IMR-90 (cell line): ENCODE measurements around the gene PPP1R9B. TPM values are rescaled to one million over a fixed set of nuclear protein-coding genes. Genes with fewer than 3 reads are reported as not detected.

Experiments used
- ATAC-seq: fragments of 200-7000 bp; cut with Tn5 transposase; 2 replicates; pipeline ENCODE4 v1.9.1; 2020; ENCODE audit warnings: low read depth, mild to moderate bottlenecking, moderate library complexity
- BruUV-seq: library from RNA; stranded (reverse); fragments of 400-500 nt; replicated peaks from 2 replicates; lab custom pipeline; 2021; lab: Mats Ljungman, UMichigan
- CTCF ChIA-PET: fragments of 300-600 bp; formaldehyde crosslinking; extraction: SDS; loops from one replicate; lab custom pipeline; 2021; ENCODE audit warnings: antibody characterized with exemption; lab: Yijun Ruan, JAX
- POLR2A ChIA-PET: fragments of 300-600 bp; sonication (Branson Sonifier 250); formaldehyde crosslinking; loops from one replicate; lab custom pipeline; 2022; ENCODE audit warnings: antibody characterized with exemption; ENCODE audit not compliant: unreplicated experiment; lab: Charles Lee
- DNase-seq: peaks from one replicate; pipeline ENCODE4 v3.0.0; 2013
- H2AFZ ChIP-seq: replicated peaks from 2 replicates; pipeline ENCODE3; 2013; ENCODE audit warnings: low read length, mild to moderate bottlenecking; ENCODE audit not compliant: poor library complexity
- H2AK5ac ChIP-seq: 2 replicates; pipeline ENCODE4 v1.6.1; 2013; ENCODE audit warnings: low read depth, low read length, inconsistent platforms
- H2AK9ac ChIP-seq: replicated peaks from 2 replicates; pipeline ENCODE3; 2013; ENCODE audit warnings: mild to moderate bottlenecking, low read depth, low read length, moderate library complexity; ENCODE audit not compliant: poor library complexity
- H2BK120ac ChIP-seq: 2 replicates; pipeline ENCODE4 v1.6.1; 2013; ENCODE audit warnings: low read depth, low read length, inconsistent platforms
- H2BK15ac ChIP-seq: 3 replicates; pipeline ENCODE4 v1.6.1; 2013; ENCODE audit warnings: low read depth, low read length, inconsistent platforms
- H2BK20ac ChIP-seq: 2 replicates; pipeline ENCODE4 v1.6.1; 2013; ENCODE audit warnings: low read depth, mild to moderate bottlenecking, inconsistent platforms, low read length, moderate library complexity
- H2BK5ac ChIP-seq: 2 replicates; pipeline ENCODE4 v1.6.1; 2013; ENCODE audit warnings: mild to moderate bottlenecking, low read depth, low read length, inconsistent platforms; ENCODE audit not compliant: poor library complexity, severe bottlenecking
- H3K14ac ChIP-seq: replicated peaks from 2 replicates; pipeline ENCODE4 v1.6.1; 2013; ENCODE audit warnings: low read depth, low read length, inconsistent platforms
- H3K18ac ChIP-seq: 2 replicates; pipeline ENCODE4 v1.6.1; 2013; ENCODE audit warnings: low read depth, low read length, control low read depth
- H3K23ac ChIP-seq: 2 replicates; pipeline ENCODE4 v1.6.1; 2013; ENCODE audit warnings: low read depth, low read length, inconsistent platforms
- H3K27ac ChIP-seq: 2 replicates; pipeline ENCODE4 v1.5.1; 2013; ENCODE audit warnings: mild to moderate bottlenecking, control low read depth, low read length; ENCODE audit not compliant: insufficient read depth
- H3K27me3 ChIP-seq: 2 replicates; pipeline ENCODE4 v1.6.1; 2013; ENCODE audit warnings: low read length; ENCODE audit not compliant: control insufficient read depth, insufficient read depth
- H3K36me3 ChIP-seq: 2 replicates; pipeline ENCODE4 v1.6.1; 2013; ENCODE audit warnings: low read length, mixed read lengths; ENCODE audit not compliant: control insufficient read depth, insufficient read depth
- H3K4ac ChIP-seq: 2 replicates; pipeline ENCODE4 v1.6.1; 2013; ENCODE audit warnings: low read depth, low read length, inconsistent platforms
- H3K4me1 ChIP-seq: 2 replicates; pipeline ENCODE4 v1.6.1; 2013; ENCODE audit warnings: low read length, mixed read lengths; ENCODE audit not compliant: control insufficient read depth, insufficient read depth
- H3K4me2 ChIP-seq: 2 replicates; pipeline ENCODE4 v1.6.1; 2013; ENCODE audit warnings: low read depth, mild to moderate bottlenecking, control low read depth, low read length, moderate library complexity
- H3K4me3 ChIP-seq: 2 replicates; pipeline ENCODE4 v1.5.1; 2013; ENCODE audit warnings: low read depth, mild to moderate bottlenecking, control low read depth, low read length, moderate library complexity; ENCODE audit not compliant: insufficient read depth
- H3K56ac ChIP-seq: 2 replicates; pipeline ENCODE4 v1.6.1; 2013; ENCODE audit warnings: low read length, inconsistent platforms; ENCODE audit not compliant: insufficient read depth; ENCODE audit errors: extremely low read depth
- H3K79me1 ChIP-seq, 2 experiments: 2 replicates each; pipeline ENCODE4 v1.6.1; 2013; ENCODE audit warnings: low read length in 2 of 2, inconsistent platforms in 1 of 2, low read depth in 1 of 2
- H3K9ac ChIP-seq: 2 replicates; pipeline ENCODE4 v1.6.1; 2013; ENCODE audit warnings: low read depth, low read length, control low read depth
- H3K9me1 ChIP-seq: 2 replicates; pipeline ENCODE4 v1.6.1; 2013; ENCODE audit warnings: low read length, inconsistent platforms; ENCODE audit not compliant: insufficient read depth
- H3K9me3 ChIP-seq: 2 replicates; pipeline ENCODE4 v1.6.1; 2013; ENCODE audit warnings: low read length; ENCODE audit not compliant: control insufficient read depth, insufficient read depth
- H4K20me1 ChIP-seq: 2 replicates; pipeline ENCODE4 v1.6.1; 2013; ENCODE audit warnings: low read length, inconsistent platforms; ENCODE audit not compliant: insufficient read depth
- H4K5ac ChIP-seq: 2 replicates; pipeline ENCODE4 v1.6.1; 2013; ENCODE audit warnings: mild to moderate bottlenecking, low read depth, low read length, control low read depth
- H4K8ac ChIP-seq, 2 experiments: 2 replicates each; pipeline ENCODE4 v1.6.1; 2013; ENCODE audit warnings: low read depth in 2 of 2, low read length in 2 of 2, control low read depth in 1 of 2, inconsistent platforms in 1 of 2
- H4K91ac ChIP-seq: 2 replicates; pipeline ENCODE4 v1.6.1; 2013; ENCODE audit warnings: low read depth, low read length, inconsistent platforms; ENCODE audit not compliant: insufficient read depth
- BHLHE40 ChIP-seq: fragments of 150-350 bp; IDR thresholded peaks from 2 replicates; pipeline ENCODE4 v1.6.1; 2016; ENCODE audit warnings: mild to moderate bottlenecking, low read depth, low read length
- CHD1 ChIP-seq: IDR thresholded peaks from 2 replicates; pipeline ENCODE4 v1.6.1; 2012; ENCODE audit warnings: low read depth, low read length, improper control_type of control experiment
- CTCF ChIP-seq: conservative IDR thresholded peaks from 2 replicates; pipeline ENCODE4 v1.5.1; 2012; ENCODE audit warnings: mild to moderate bottlenecking, low read depth, low read length, improper control_type of control experiment
- ELK1 ChIP-seq: fragments of 150-350 bp; IDR thresholded peaks from 2 replicates; pipeline ENCODE4 v1.6.1; 2016; ENCODE audit warnings: low read depth, mild to moderate bottlenecking, low read length, moderate library complexity, borderline replicate concordance
- FOS ChIP-seq: fragments of 150-350 bp; IDR thresholded peaks from 2 replicates; pipeline ENCODE4 v1.6.1; 2016; ENCODE audit warnings: low read depth, low read length
- MAFK ChIP-seq: IDR thresholded peaks from 2 replicates; pipeline ENCODE4 v1.6.1; 2012; ENCODE audit warnings: low read depth, low read length, improper control_type of control experiment
- MAZ ChIP-seq: IDR thresholded peaks from 2 replicates; pipeline ENCODE4 v1.6.1; 2012; ENCODE audit warnings: low read depth, mild to moderate bottlenecking, low read length, improper control_type of control experiment, moderate library complexity, borderline replicate concordance
- MXI1 ChIP-seq: IDR thresholded peaks from 2 replicates; pipeline ENCODE4 v1.6.1; 2012; ENCODE audit warnings: low read depth, mild to moderate bottlenecking, low read length, moderate library complexity, borderline replicate concordance
- NFE2L2 ChIP-seq: fragments of 150-350 bp; IDR thresholded peaks from 2 replicates; pipeline ENCODE4 v1.6.1; 2016; ENCODE audit warnings: low read depth, mild to moderate bottlenecking, low read length
- RAD21 ChIP-seq: IDR thresholded peaks from 2 replicates; pipeline ENCODE4 v1.6.1; 2012; ENCODE audit warnings: low read length, improper control_type of control experiment
- RCOR1 ChIP-seq: IDR thresholded peaks from 2 replicates; pipeline ENCODE4 v1.6.1; 2012; ENCODE audit warnings: mild to moderate bottlenecking, low read length, improper control_type of control experiment; ENCODE audit not compliant: insufficient replicate concordance
- RFX5 ChIP-seq: IDR thresholded peaks from 2 replicates; pipeline ENCODE4 v1.8.0; 2012; ENCODE audit warnings: low read depth, mild to moderate bottlenecking, low read length, moderate library complexity
- SMC3 ChIP-seq: fragments of 150-350 bp; IDR thresholded peaks from 2 replicates; pipeline ENCODE4 v1.6.1; 2016; ENCODE audit warnings: low read depth, mild to moderate bottlenecking, antibody characterized with exemption, low read length, moderate library complexity
- USF2 ChIP-seq: fragments of 150-350 bp; IDR thresholded peaks from 2 replicates; pipeline ENCODE4 v1.6.1; 2017; ENCODE audit warnings: mild to moderate bottlenecking, antibody characterized with exemption, low read length, low read depth
- WGBS, 2 experiments: methylation state at CpG; one replicate each; pipeline versions ENCODE4 v1.1.5 to v1.1.7; 2013; ENCODE audit warnings: missing lambda C conversion rate in 2 of 2; ENCODE audit not compliant: insufficient read length in 1 of 2; ENCODE audit errors: extremely low coverage in 2 of 2; 5-methylcytosine and 5-hydroxymethylcytosine counted together
- dilution Hi-C: fragments of 300-500 bp; cut with HindIII; formaldehyde crosslinking; loops from one replicate; pipeline ENCODE4 v1.14.3; 2018; ENCODE audit warnings: low sequenced_read_pairs; ENCODE audit not compliant: unreplicated experiment
- in situ Hi-C: fragments of 300-500 bp; cut with MboI; formaldehyde crosslinking; loops from 3 replicates; pipeline ENCODE4 v1.14.3; 2019; ENCODE audit warnings: low sequenced_read_pairs, inconsistent platforms, mixed read lengths
- intact Hi-C: fragments of 100-400 bp; cut with micrococcal nuclease; formaldehyde crosslinking; loops from 2 replicates; pipeline ENCODE4 v1.10.0; 2022
- polyA plus RNA-seq, 3 experiments: library from polyadenylated mRNA; depleted of rRNA; stranded (reverse); fragments of >200 nt; gene quantifications; 2 replicates each; pipeline ENCODE4 v1.2.3, GENCODE V29; 2012; ENCODE audit warnings: low replicate concordance in 1 of 3
- total RNA-seq: library from RNA; depleted of rRNA; stranded (reverse); fragments of >200 nt; gene quantifications from 2 replicates; pipeline ENCODE4 v1.2.3, GENCODE V29; 2012

The PPP1R9B gene
- total and polyA plus RNA-seq, 2 of the 4 experiments (the other 2 are of a cell fraction), result 23.0 to 28.0 TPM

GRCh38 chr17:50198026-50198669, 47.7 kb upstream of the PPP1R9B start:
- no TSS peak for BruUV-seq
- intact Hi-C loops, result no loop called here
- no CpG with 5 or more reads among the region's 7 CpGs for WGBS, 2 experiments
- CTCF ChIA-PET, result no interaction called here
- Histone ChIP-seq H2BK120ac (peak overlapping the region; percentile 28), H3K4me1 (peaks cover 45% of the 10 kb centered on the region), H4K20me1 (peaks cover 75% of the 10 kb centered on the region), H2AK9ac (peak overlapping the region; percentile 18), H3K56ac (peak overlapping the region; percentile 92), H3K4me2 (peak overlapping the region; percentile 78), H3K23ac (peak overlapping the region; percentile 100), H2AFZ (peak overlapping the region; percentile 6), H2BK5ac (peak overlapping the region; percentile 99), H2BK15ac (0 out of 3 replicates have a peak overlapping the region, but pooled peaks have one; percentile 3), H3K18ac (peak overlapping the region; percentile 83), H3K27me3 (no peaks in the 10 kb centered on the region), H4K91ac (peak overlapping the region; percentile 78), H3K4me3 (peak overlapping the region; percentile 80), H3K36me3 (peaks cover 65% of the 10 kb centered on the region), H3K27ac (peak overlapping the region; percentile 99), H3K4ac (peak overlapping the region; percentile 100), H3K14ac (peak overlapping the region; percentile 100), H3K9me3 (no peaks in the 10 kb centered on the region), H3K79me1 (peaks cover 17 to 66% of the 10 kb centered on the region in 2 experiments; a peak in 3 of 4 replicates), H2AK5ac (peak overlapping the region; percentile 64), H3K9me1 (0 out of 2 replicates have a peak, but pooled peaks cover 3% of the 10 kb centered on the region), H4K8ac (peak overlapping the region; percentile 65 to 97), H4K5ac (peak overlapping the region; percentile 87), H2BK20ac (peak overlapping the region; percentile 6; the same call in 1 of the 2 replicates), H3K9ac (peak overlapping the region; percentile 98)
- peak; percentile 63 for DNase-seq
- dilution Hi-C loops, result no loop called here
- in situ Hi-C loops, result loop anchor here (5.0 kb wide), 1 partner anchor 74 kb away; the partner anchor contains the start of gene TMEM92
- ATAC-seq, result no peak
- POLR2A ChIA-PET, result interaction anchor here (1.5 to 3.7 kb wide), 3 partner anchors 12 to 72 kb away, joined by 4 to 26 read pairs (median 17); no protein-coding TSS in a partner anchor
- no peak for TF ChIP-seq MXI1
- TF ChIP-seq MAZ, result no peak
- no peak for TF ChIP-seq FOS
- TF ChIP-seq SMC3, result no peak; the same call in 1 of the 2 replicates
- TF ChIP-seq MAFK, result no peak
- TF ChIP-seq RFX5, result no peak
- no peak for TF ChIP-seq CHD1
- TF ChIP-seq RCOR1, result no peak
- TF ChIP-seq CTCF, result peak; percentile 56
- no peak for TF ChIP-seq NFE2L2
- no peak for TF ChIP-seq ELK1
- peak; percentile 48 for TF ChIP-seq RAD21
- TF ChIP-seq BHLHE40, result no peak
- TF ChIP-seq USF2, result no peak
